Neuron (in vitro differentiated cells): Measurements from ENCODE around the gene SMOC2.

Experiments
- H2AFZ ChIP-seq: one replicate; pipeline ENCODE4 v1.6.1; 2013; ENCODE audit warnings: low read depth, mild to moderate bottlenecking, inconsistent platforms, low read length, moderate library complexity
- H3K27me3 ChIP-seq: one replicate; pipeline ENCODE4 v1.6.1; 2013; ENCODE audit warnings: low read length; ENCODE audit not compliant: insufficient read depth
- H3K36me3 ChIP-seq: one replicate; pipeline ENCODE4 v1.6.1; 2013; ENCODE audit warnings: low read length; ENCODE audit not compliant: insufficient read depth
- H3K4me1 ChIP-seq: one replicate; pipeline ENCODE4 v1.6.1; 2013; ENCODE audit warnings: low read length; ENCODE audit not compliant: insufficient read depth
- H3K4me3 ChIP-seq: 2 replicates; pipeline ENCODE4 v1.5.1; 2013; ENCODE audit warnings: mild to moderate bottlenecking, low read length, moderate library complexity
- H3K9me3 ChIP-seq: one replicate; pipeline ENCODE4 v1.6.1; 2013; ENCODE audit warnings: low read length

The SMOC2 gene

GRCh38 chr6:168441434-168442391, 729 bp downstream of the SMOC2 start:
- Histone ChIP-seq H3K4me1 (peaks cover 22% of the 10 kb centered on the region), H3K36me3 (no peaks in the 10 kb centered on the region), H2AFZ (peak overlapping the region; percentile 64), H3K9me3 (peaks cover 1% of the 10 kb centered on the region), H3K4me3 (peak overlapping the region; percentile 54), H3K27me3 (peaks cover 53% of the 10 kb centered on the region)

DNA sequence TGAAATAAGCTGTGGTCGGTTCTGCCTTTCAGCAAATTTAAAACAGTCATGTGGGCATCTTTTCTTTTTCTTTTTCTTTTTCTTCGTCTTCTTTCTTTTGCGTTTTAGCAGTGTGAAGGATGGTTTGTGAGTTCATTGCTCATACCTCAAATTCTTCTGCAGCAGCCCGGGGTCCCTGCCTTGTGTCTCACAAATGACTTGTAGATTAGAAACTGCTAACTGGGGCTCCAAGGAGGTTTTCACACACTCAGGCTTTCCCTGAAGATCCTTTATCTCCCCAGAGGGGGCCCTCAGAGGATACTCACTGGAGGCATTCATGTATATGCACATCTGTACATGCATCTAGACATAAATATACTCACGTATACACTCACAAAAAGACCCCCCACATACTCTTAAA, 1.7 kb downstream of the SMOC2 start:
- H3K4me1 ChIP-seq: peaks cover 22% of the 10 kb centered on the region
- no peaks in the 10 kb centered on the region for H3K36me3 ChIP-seq
- H3K27me3 ChIP-seq: peaks cover 49% of the 10 kb centered on the region
- peak overlapping the region; percentile 54 for H3K4me3 ChIP-seq
- no peaks in the 10 kb centered on the region for H3K9me3 ChIP-seq
- peak overlapping the region; percentile 64 for H2AFZ ChIP-seq

- H3K4me3 ChIP-seq: no peak overlapping the region
- H3K36me3 ChIP-seq: no peaks in the 10 kb centered on the region
- no peaks in the 10 kb centered on the region for H3K9me3 ChIP-seq
- H3K27me3 ChIP-seq: peaks cover 15% of the 10 kb centered on the region
- H2AFZ ChIP-seq: no peak overlapping the region
- peaks cover 17% of the 10 kb centered on the region for H3K4me1 ChIP-seq
Measured at GRCh38 chr6:168447282-168447681, 6.3 kb downstream of the SMOC2 start.

DNA sequence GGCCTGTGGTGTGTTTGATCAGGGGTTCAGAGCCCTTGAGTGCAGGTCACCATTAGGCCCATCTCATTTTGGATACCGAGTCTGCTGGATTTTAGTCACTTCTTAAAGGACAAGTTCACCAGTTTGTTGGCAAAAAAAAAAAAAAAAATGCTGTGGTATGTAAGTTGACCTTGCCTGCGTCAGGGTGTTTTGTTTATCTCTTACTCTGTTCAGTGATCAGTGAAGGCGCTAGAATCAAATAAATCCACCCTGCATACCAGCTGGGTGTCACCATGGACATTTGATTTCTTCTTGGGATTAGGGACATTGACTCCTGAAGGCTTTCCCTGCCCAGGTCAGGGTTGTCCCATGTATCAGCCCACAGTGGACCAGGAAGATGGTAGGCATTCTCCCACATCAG, 6.7 kb downstream of the SMOC2 start:
- Histone ChIP-seq H2AFZ (no peak overlapping the region), H3K9me3 (no peaks in the 10 kb centered on the region), H3K4me3 (no peak overlapping the region), H3K27me3 (peaks cover 11% of the 10 kb centered on the region), H3K4me1 (peaks cover 17% of the 10 kb centered on the region), H3K36me3 (no peaks in the 10 kb centered on the region)

DNA sequence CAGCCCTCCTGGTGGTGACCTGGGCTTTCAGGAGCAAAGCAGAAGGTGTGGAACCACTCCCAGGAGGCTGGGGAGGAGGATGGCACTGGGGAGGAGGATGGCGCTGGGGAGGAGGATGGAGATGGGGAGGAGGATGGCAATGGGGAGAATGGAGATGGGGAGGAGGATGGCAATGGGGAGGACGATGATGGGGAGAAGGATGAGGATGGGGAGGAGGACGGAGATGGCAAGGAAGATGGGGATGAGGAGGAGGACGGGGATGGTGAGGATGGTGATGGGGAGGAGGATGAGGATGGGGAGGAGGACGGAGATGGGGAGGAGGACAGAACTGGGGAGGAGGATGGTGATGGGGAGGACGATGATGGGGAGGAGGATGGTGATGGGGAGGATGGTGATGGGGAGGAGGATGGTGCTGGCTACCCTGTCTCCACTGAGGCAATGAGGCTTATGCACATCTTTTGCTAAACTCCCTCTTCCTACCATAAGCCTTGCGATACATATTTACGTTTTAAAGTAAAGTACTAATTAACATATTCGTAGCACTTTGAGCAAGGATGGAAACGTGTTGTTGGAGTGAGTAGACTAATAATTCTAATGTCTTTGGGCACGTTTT, 7.4 kb downstream of the SMOC2 start:
- H3K4me1 ChIP-seq: peaks cover 20% of the 10 kb centered on the region
- no peaks in the 10 kb centered on the region for H3K36me3 ChIP-seq
- H3K4me3 ChIP-seq: no peak overlapping the region
- H3K27me3 ChIP-seq: peaks cover 4% of the 10 kb centered on the region
- no peaks in the 10 kb centered on the region for H3K9me3 ChIP-seq
- H2AFZ ChIP-seq: no peak overlapping the region

DNA sequence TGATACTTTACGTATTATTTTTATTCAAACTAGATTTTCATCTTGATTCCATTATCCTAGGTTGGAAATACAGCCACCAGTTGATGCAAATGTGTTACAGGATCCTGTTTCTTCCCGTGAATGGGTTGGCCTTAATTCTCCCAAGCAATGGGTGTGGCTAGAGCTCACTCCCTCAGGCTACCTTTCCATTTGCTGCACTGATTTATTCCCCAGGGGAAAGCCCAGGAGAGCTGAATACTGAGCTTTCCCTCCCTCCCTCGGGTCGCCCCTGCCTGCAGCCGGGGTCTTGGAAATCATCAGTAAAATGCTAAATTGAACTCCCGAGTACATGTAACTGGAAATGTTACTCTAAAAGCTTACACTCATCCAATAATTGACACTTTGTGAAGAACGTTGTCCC, 9.9 kb downstream of the SMOC2 start:
- Histone ChIP-seq H3K36me3 (no peaks in the 10 kb centered on the region), H3K4me3 (no peak overlapping the region), H2AFZ (no peak overlapping the region), H3K4me1 (peaks cover 21% of the 10 kb centered on the region), H3K27me3 (no peaks in the 10 kb centered on the region), H3K9me3 (no peaks in the 10 kb centered on the region)

DNA sequence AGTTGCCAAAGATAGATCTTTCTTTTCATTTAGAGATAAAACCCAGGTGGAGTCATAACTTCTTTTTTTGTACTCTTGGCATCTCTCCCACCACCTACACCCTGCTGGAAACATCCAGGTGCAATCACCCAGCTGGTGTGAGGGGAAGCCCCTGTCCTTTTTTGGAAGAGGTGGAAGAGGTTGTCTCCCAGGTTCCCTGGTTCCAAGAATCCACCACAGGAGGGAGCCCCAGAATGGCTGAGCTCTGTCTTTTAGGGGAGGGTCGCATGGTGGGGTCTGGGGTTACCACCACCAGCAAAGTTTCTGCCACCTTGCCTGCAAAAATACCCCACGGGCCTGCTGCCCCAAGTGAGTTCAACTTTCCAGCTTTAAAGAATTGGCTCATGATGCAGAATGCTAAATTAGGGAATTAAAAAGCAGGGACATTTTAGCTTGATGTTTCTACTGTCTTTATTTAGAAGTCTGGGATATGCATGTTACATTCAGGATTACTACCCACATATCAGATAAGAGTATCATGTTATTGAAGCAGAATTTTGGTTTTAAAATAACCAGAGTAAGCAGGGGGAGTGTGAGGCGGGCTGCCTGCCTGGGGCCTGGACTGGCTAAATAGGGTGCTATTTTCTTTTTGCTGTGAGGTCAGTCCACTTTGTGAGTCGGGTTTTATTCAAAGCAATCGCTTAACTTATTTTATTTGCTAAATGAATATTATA, 11.0 kb downstream of the SMOC2 start:
- Histone ChIP-seq H3K4me1 (peaks cover 21% of the 10 kb centered on the region), H3K9me3 (no peaks in the 10 kb centered on the region), H2AFZ (no peak overlapping the region), H3K4me3 (no peak overlapping the region), H3K36me3 (no peaks in the 10 kb centered on the region), H3K27me3 (no peaks in the 10 kb centered on the region)

GRCh38 chr6:168452685-168453377, 11.8 kb downstream of the SMOC2 start:
- H3K27me3 ChIP-seq: no peaks in the 10 kb centered on the region
- H3K4me3 ChIP-seq: no peak overlapping the region
- H3K4me1 ChIP-seq: peaks cover 24% of the 10 kb centered on the region
- H3K36me3 ChIP-seq: no peaks in the 10 kb centered on the region
- H3K9me3 ChIP-seq: no peaks in the 10 kb centered on the region
- no peak overlapping the region for H2AFZ ChIP-seq

- Histone ChIP-seq H3K4me1 (peaks cover 24% of the 10 kb centered on the region), H3K4me3 (no peak overlapping the region), H3K27me3 (no peaks in the 10 kb centered on the region), H3K36me3 (no peaks in the 10 kb centered on the region), H2AFZ (no peak overlapping the region), H3K9me3 (peaks cover 5% of the 10 kb centered on the region)
Measured at GRCh38 chr6:168455847-168456530, 15.0 kb downstream of the SMOC2 start.

DNA sequence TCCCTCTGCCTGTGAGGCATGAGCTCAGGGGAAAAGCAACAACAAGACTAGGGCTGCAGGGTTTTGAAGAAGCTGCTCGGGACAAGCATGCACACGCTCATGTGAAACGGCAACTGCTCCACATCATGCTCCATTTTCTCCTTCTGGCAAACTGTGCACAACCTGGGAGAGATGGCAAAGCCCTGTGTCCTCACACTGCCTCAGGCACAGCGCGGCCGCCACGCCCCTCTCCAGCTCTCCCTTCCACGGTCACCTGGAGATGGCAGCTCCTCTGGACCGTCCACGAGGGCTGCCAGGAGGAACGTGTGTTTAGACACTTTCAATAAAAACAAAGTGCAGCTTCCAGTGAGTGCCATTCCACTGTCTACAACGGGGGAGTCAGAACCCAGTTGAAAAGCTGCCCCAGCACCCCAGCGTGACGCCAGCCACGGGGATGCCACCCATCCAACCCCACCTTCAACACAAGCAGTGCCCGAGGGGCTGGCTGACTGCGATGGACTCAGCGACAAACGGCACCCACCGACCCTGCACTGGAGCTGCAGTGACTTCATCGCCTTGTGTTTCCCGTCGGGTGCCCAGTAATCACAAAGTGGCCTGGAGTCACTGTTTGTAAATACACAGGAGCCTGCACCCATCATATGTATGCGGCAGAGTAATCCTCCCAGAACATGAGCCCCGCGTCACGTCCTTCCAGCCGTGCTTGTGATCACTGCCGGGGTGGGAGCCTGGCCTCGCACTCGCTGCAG, 16.1 kb downstream of the SMOC2 start:
- H3K27me3 ChIP-seq: no peaks in the 10 kb centered on the region
- H2AFZ ChIP-seq: no peak overlapping the region
- H3K4me1 ChIP-seq: peaks cover 16% of the 10 kb centered on the region
- no peak overlapping the region for H3K4me3 ChIP-seq
- peaks cover 5% of the 10 kb centered on the region for H3K9me3 ChIP-seq
- H3K36me3 ChIP-seq: no peaks in the 10 kb centered on the region

GRCh38 chr6:168457653-168457934, 16.6 kb downstream of the SMOC2 start:
- Histone ChIP-seq H3K4me3 (no peak overlapping the region), H3K4me1 (peaks cover 11% of the 10 kb centered on the region), H3K36me3 (no peaks in the 10 kb centered on the region), H3K27me3 (no peaks in the 10 kb centered on the region), H2AFZ (no peak overlapping the region), H3K9me3 (peaks cover 5% of the 10 kb centered on the region)

DNA sequence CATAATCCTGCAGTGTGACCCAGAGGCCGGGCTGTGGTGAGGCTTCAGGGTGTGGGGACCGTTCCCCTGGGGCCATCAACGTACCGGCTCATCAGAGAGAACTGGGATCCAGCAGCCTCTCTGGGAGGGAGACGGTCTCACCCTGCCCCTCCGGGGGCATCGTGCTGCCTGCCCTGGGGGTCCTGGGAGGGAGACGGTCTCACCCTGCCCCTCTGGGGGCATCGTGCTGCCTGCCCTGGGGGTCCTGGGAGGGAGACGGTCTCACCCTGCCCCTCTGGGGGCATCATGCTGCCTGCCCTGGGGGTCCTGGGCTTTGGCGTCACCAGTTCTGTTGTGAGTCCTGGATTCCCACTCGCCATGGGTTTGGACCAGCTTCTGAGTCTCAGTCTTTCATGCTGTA, 17.1 kb downstream of the SMOC2 start:
- peaks cover 5% of the 10 kb centered on the region for H3K9me3 ChIP-seq
- H3K27me3 ChIP-seq: no peaks in the 10 kb centered on the region
- H3K4me3 ChIP-seq: no peak overlapping the region
- H3K4me1 ChIP-seq: peaks cover 6% of the 10 kb centered on the region
- H3K36me3 ChIP-seq: no peaks in the 10 kb centered on the region
- H2AFZ ChIP-seq: no peak overlapping the region
